HUES6 (cell line): ENCODE results near the gene PNRC1.

Source experiments
- H3K27ac ChIP-seq: 2 replicates; pipeline ENCODE4 v1.7.0; 2013; ENCODE audit warnings: low read depth, mild to moderate bottlenecking, low read length, inconsistent platforms
- H3K27me3 ChIP-seq: 2 replicates; pipeline ENCODE4 v1.6.1; 2013; ENCODE audit warnings: low read length; ENCODE audit not compliant: control insufficient read depth, insufficient read depth
- H3K36me3 ChIP-seq: 2 replicates; pipeline ENCODE4 v1.6.1; 2013; ENCODE audit warnings: low read length; ENCODE audit not compliant: control insufficient read depth, insufficient read depth
- H3K4me1 ChIP-seq: 2 replicates; pipeline ENCODE4 v1.6.1; 2013; ENCODE audit warnings: low read length; ENCODE audit not compliant: control insufficient read depth, insufficient read depth
- H3K4me3 ChIP-seq: 2 replicates; pipeline ENCODE4 v1.5.1; 2013; ENCODE audit warnings: low read depth, low read length
- H3K9ac ChIP-seq: one replicate; pipeline ENCODE4 v1.6.1; 2013; ENCODE audit warnings: mild to moderate bottlenecking, low read length
- H3K9me3 ChIP-seq: 2 replicates; pipeline ENCODE4 v1.6.1; 2013; ENCODE audit warnings: low read depth, low read length; ENCODE audit not compliant: control insufficient read depth, insufficient read depth

Gene PNRC1

DNA sequence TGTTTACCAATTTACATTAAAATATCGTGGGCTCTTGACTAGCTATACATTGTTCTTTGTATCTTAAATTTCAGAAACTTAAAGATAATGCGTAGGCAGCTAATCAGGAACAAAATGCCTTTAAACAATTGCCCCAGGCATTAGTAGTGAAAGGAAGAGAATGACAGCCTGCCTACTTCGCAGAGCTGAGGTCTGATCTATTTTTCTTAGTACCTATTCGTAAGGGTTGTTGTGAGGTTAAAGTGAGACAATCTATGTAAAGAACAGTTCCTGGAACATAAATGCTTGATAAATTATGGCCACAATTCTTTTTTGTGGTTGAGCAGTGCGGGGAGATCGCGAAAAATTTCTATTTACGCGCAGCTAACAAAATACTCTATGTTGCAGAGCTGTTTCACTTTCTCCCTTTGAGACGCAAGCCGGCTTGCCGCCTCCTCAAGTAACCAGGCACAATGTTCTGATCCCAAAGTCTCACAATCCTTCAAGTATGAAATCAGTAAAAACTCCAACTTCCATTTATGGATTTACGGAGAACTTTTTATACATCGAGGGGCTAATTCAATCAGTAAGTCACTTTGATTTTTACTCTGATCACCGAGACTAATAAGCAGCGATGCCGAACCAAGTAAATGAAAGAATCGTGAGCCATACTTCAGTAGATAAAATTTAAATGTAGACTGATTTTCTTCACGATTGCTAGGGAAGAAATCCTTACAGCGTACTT is 878 bp upstream of the PNRC1 start:
- H3K27ac ChIP-seq, result peak overlapping the region; percentile 46; the same call in 1 of the 2 replicates
- H3K4me1 ChIP-seq, result peaks cover 23% of the 10 kb centered on the region
- H3K9ac ChIP-seq, result peak overlapping the region; percentile 61
- H3K9me3 ChIP-seq, result no peaks in the 10 kb centered on the region
- H3K27me3 ChIP-seq, result no peaks in the 10 kb centered on the region
- H3K36me3 ChIP-seq, result peaks cover 12% of the 10 kb centered on the region
- H3K4me3 ChIP-seq, result peak overlapping the region; percentile 81

DNA sequence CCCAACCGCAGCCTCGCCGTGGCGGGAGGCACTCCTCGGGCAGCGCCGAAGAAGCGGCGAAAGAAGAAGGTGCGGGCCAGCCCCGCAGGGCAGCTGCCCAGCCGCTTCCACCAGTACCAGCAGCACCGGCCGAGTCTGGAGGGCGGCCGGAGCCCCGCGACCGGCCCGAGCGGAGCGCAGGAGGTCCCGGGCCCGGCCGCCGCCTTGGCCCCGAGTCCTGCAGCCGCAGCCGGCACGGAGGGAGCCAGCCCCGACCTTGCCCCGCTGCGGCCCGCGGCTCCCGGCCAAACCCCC is 525 bp downstream of the PNRC1 start:
- H3K4me3 ChIP-seq, result peak overlapping the region; percentile 81
- peaks cover 22% of the 10 kb centered on the region for H3K36me3 ChIP-seq
- H3K27me3 ChIP-seq, result no peaks in the 10 kb centered on the region
- no peaks in the 10 kb centered on the region for H3K9me3 ChIP-seq
- H3K27ac ChIP-seq, result peak overlapping the region; percentile 96
- H3K9ac ChIP-seq, result peak overlapping the region; percentile 95
- peaks cover 34% of the 10 kb centered on the region for H3K4me1 ChIP-seq

DNA sequence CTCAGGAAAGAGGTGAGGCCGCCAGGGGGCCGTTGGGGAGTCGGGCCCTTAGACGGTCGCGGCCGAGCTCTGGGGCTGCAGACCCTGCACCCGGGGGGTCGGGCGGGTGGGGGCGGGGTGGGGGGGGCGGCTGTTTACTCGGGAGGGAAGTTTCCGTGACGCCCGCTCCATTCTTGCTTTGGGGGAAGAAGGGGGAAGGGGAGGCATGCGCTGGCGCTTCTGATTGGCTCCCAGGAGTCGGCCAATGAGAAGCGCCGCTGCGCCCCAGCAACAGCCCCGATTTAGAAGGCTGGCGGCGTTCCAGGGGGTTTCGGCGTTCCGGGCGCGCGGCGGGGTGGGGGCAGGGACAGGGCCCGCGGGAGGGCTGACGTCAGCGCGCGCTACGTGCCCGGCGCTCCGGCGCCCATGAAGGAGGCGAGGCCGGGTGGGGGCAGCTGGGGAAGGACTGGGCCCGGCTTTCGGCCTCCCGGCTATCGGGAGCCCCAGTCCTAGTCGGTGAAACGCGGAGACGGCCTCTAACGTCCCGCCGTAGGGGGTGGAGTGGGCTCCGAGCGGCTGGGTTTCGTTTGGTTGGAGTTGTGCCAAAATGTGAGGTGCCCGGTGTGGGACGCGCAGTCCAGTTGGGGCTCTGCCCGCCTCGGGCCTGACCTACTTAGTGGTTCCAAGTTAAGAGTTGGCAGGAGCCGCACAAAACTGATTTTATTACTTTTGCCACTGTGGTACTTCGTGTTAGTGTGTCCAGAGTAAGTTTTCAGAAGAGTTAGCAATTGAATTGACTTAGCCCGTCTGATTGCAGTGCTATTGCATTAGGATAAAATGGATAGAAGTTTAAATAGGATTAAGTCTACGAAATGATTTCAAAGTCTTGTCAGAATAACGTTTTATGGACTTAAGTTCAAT is 1.1 kb downstream of the PNRC1 start:
- H3K27me3 ChIP-seq, result no peaks in the 10 kb centered on the region
- H3K4me3 ChIP-seq, result peak overlapping the region; percentile 81
- no peaks in the 10 kb centered on the region for H3K9me3 ChIP-seq
- H3K4me1 ChIP-seq, result peaks cover 34% of the 10 kb centered on the region
- peaks cover 22% of the 10 kb centered on the region for H3K36me3 ChIP-seq
- H3K9ac ChIP-seq, result peak overlapping the region; percentile 95
- H3K27ac ChIP-seq, result peak overlapping the region; percentile 82

DNA sequence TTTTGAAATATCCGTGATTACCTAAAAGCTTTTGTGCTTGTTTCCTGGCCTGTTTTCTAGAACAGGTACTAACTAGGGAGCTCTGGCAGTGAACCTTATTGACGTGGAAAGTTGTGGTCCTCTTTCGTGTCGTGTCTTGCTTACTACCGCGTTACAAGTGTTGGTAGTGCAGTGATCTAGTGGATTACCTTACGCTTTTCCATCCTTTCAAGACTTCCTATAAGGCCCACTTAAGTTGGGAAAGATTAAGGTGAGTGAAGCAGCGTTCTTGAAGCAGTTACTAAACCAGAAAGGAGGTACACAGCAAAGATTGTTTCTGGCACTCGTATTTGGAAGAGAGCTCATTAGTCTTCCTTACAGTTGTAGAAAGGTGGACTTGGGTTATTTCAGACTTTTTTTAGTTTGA is 1.9 kb downstream of the PNRC1 start:
- peak overlapping the region; percentile 82; the same call in 1 of the 2 replicates for H3K27ac ChIP-seq
- peaks cover 34% of the 10 kb centered on the region for H3K4me1 ChIP-seq
- peaks cover 22% of the 10 kb centered on the region for H3K36me3 ChIP-seq
- H3K9me3 ChIP-seq, result no peaks in the 10 kb centered on the region
- H3K4me3 ChIP-seq, result peak overlapping the region; percentile 81
- H3K9ac ChIP-seq, result peak overlapping the region; percentile 93
- no peaks in the 10 kb centered on the region for H3K27me3 ChIP-seq

DNA sequence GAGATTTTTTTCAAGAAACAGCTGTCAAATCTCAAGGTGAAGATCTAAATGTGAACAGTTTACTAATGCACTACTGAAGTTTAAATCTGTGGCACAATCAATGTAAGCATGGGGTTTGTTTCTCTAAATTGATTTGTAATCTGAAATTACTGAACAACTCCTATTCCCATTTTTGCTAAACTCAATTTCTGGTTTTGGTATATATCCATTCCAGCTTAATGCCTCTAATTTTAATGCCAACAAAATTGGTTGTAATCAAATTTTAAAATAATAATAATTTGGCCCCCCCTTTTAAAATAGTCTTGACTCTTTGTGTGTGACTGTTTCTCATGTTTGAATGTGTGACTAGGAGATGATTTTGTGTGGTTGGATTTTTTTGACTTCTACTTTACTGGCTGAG is 4.0 kb downstream of the PNRC1 start:
- no peaks in the 10 kb centered on the region for H3K9me3 ChIP-seq
- peaks cover 33% of the 10 kb centered on the region for H3K4me1 ChIP-seq
- no peaks in the 10 kb centered on the region for H3K27me3 ChIP-seq
- peaks cover 22% of the 10 kb centered on the region for H3K36me3 ChIP-seq
- H3K9ac ChIP-seq, result peak overlapping the region; percentile 60
- H3K27ac ChIP-seq, result peak overlapping the region; percentile 93; the same call in 1 of the 2 replicates
- peak overlapping the region; percentile 23 for H3K4me3 ChIP-seq

DNA sequence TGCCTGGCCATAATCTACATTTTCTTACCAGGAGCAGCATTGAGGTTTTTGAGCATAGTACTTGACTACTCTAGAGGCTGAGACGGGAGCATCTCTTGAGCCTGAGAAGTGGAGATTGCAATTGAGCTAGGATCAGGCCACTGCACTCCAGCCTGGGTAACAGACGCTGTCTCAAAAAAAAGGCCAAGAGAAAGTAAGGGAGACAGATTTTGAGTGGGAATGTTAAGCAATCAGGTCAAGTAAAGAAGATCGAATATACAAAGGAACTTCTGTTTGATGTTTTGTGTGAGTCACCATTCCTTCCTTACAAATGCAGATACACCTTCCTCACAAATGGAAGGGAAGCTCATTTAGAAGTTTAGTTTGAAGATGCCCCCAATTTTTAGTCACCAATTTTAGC is 4.4 kb downstream of the PNRC1 start:
- Histone ChIP-seq H3K9me3 (no peaks in the 10 kb centered on the region), H3K27ac (peak overlapping the region; percentile 93; the same call in 1 of the 2 replicates), H3K4me1 (peaks cover 33% of the 10 kb centered on the region), H3K36me3 (peaks cover 22% of the 10 kb centered on the region), H3K27me3 (no peaks in the 10 kb centered on the region), H3K9ac (peak overlapping the region; percentile 73), H3K4me3 (peak overlapping the region; percentile 38)

DNA sequence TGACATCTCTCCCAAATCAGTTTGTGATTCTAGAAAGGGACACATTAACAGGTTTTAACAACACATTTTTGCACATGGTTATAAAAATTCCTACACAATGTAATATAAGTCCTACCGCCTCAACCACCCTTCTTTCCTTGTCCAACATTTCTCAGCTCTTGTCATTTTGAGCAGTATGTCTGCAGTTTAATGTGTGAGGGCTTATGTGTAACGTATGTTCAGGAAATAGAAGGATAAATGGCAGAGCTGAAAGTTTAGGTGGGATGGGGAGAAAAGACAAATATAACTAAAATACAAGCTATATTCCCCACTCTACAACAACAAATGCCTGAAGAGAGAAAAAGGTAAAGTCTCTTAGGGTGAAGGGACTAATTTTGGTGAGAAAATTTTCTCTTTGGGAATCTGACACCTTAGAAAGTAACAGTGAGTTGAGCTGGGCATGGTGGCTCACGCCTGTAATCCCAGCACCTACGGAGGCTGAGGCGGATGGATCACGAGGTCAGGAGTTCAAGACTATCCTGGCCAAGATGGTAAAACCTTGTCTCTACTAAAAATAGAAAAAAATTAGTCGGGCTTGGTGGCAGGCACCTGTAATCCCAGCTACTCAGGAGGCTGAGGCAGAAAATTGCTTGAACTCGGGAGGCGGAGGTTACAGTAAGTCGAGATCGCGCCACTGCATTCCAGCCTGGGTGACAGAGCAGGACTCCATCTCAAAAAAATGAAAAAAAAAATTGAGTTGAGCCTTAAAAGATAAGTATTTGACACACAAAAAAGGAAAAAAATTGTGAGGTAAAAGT is 5.1 kb downstream of the PNRC1 start:
- Histone ChIP-seq H3K9ac (peak overlapping the region; percentile 73), H3K4me3 (peak overlapping the region; percentile 38), H3K9me3 (no peaks in the 10 kb centered on the region), H3K36me3 (peaks cover 22% of the 10 kb centered on the region), H3K27ac (peak overlapping the region; percentile 93; the same call in 1 of the 2 replicates), H3K4me1 (peaks cover 37% of the 10 kb centered on the region), H3K27me3 (no peaks in the 10 kb centered on the region)

DNA sequence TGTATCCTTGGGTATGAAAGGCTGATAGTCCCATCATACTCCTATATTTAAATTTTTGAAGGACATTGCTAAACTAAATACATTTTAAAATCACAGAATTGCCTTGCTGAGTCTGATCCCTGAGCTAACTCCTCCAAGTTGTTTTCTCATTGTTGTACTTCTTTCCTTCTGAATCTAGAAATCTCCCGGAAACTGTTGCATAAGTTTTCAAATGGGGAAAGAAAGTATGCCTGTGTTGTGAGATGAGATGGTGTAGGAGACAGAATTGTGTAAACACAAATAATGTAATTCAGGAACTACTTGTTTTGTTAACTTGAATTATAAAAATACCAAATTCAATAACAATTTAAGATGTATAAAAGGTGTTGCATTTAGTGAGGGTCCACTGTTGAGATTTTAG is 7.3 kb downstream of the PNRC1 start:
- Histone ChIP-seq H3K27ac (no peak overlapping the region), H3K27me3 (no peaks in the 10 kb centered on the region), H3K36me3 (peaks cover 22% of the 10 kb centered on the region), H3K4me1 (peaks cover 40% of the 10 kb centered on the region), H3K9ac (no peak overlapping the region), H3K4me3 (no peak overlapping the region), H3K9me3 (no peaks in the 10 kb centered on the region)

DNA sequence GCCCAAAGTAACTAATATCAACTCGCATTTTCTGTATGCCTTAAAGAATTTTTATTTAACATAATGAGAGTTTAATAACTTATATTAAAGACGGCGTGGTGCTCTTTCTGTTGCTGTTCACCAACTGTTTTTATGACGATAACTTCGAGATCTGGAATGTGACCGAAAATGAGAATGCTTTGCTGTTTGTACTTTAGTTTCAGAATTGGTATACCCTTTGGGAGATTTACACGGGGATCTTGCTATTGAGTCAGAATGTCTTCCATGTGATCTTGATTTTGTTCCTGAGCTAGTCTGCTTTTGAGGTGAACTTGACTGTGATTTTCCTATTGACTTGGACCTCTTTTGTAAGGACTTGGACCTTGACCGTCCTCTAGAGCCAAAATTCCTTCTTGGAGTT is 17.9 kb downstream of the PNRC1 start:
- H3K27me3 ChIP-seq, result no peaks in the 10 kb centered on the region
- peaks cover 4% of the 10 kb centered on the region for H3K36me3 ChIP-seq
- no peak overlapping the region for H3K4me3 ChIP-seq
- H3K9me3 ChIP-seq, result no peaks in the 10 kb centered on the region
- H3K4me1 ChIP-seq, result no peaks in the 10 kb centered on the region
- no peak overlapping the region for H3K27ac ChIP-seq
- H3K9ac ChIP-seq, result no peak overlapping the region

DNA sequence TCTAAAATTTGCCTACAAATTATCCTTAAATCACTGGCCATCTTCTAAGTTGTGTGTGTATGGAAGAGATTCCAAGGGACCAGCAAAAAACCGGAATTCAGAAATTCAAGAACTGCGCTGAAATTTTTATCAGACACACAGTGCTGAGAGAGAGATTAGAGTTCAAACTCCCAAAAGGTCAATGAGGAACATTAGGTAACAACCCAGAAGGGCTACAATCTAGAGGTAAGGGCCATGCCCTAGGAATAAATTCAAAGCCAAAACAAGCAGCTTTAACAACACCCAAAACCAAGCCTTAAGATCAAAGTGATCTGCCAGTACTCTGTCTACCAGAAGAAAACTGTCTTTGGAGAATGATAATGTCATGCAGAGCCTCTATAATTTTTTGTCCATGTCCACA is 19.6 kb downstream of the PNRC1 start:
- Histone ChIP-seq H3K9ac (no peak overlapping the region), H3K4me3 (no peak overlapping the region), H3K4me1 (no peaks in the 10 kb centered on the region), H3K36me3 (peaks cover 8% of the 10 kb centered on the region), H3K9me3 (no peaks in the 10 kb centered on the region), H3K27ac (no peak overlapping the region), H3K27me3 (no peaks in the 10 kb centered on the region)
